T-helper 2 cell treated with Interferon-gamma antibody and Interleukin-4, amounts not matched to agents 5 μg/mL and 100 μg/mL, for 36 hours (primary cell): Measurements from ENCODE around the gene EGFL7.
"Not testable (repeated sequence)": the region's sequence is repeated elsewhere in the genome, so short reads cannot be mapped to it uniquely, and the experiment has no call there.

Experiments used
- DNase-seq: peaks from one replicate; pipeline ENCODE4 v3.0.0; 2021; ENCODE audit warnings: low spot score
- H3K27ac Mint-ChIP-seq: one replicate; pipeline ENCODE4 v1.8.0; 2021; ENCODE audit warnings: mild to moderate bottlenecking, mixed read lengths
- H3K27me3 Mint-ChIP-seq: one replicate; pipeline ENCODE4 v1.8.0; 2021; ENCODE audit warnings: low read depth, mixed read lengths
- H3K36me3 Mint-ChIP-seq: one replicate; pipeline ENCODE4 v1.8.0; 2021; ENCODE audit warnings: low read depth, mixed read lengths
- H3K4me1 Mint-ChIP-seq: one replicate; pipeline ENCODE4 v1.8.0; 2021; ENCODE audit warnings: low read depth, mixed read lengths
- H3K4me3 Mint-ChIP-seq: one replicate; pipeline ENCODE4 v1.8.0; 2022; ENCODE audit warnings: mild to moderate bottlenecking, moderate library complexity, mixed read lengths
- H3K9me3 Mint-ChIP-seq: one replicate; pipeline ENCODE4 v1.8.0; 2021; ENCODE audit warnings: mixed read lengths

The EGFL7 gene

GRCh38 chr9:136704741-136705140, 42.0 kb downstream of the EGFL7 start:
- not testable (repeated sequence) for H3K36me3 Mint-ChIP-seq, H3K27me3 Mint-ChIP-seq, DNase-seq, H3K27ac Mint-ChIP-seq, H3K4me3 Mint-ChIP-seq, H3K9me3 Mint-ChIP-seq
- peaks cover 17% of the 10 kb centered on the region for H3K4me1 Mint-ChIP-seq

- H3K4me1 Mint-ChIP-seq = peaks cover 12% of the 10 kb centered on the region
- no peak overlapping the region for H3K27ac Mint-ChIP-seq
- H3K36me3 Mint-ChIP-seq = no peaks in the 10 kb centered on the region
- no peak overlapping the region for H3K4me3 Mint-ChIP-seq
- no peak for DNase-seq
- H3K27me3 Mint-ChIP-seq = peaks cover 8% of the 10 kb centered on the region
- H3K9me3 Mint-ChIP-seq = no peaks in the 10 kb centered on the region
Observed at GRCh38 chr9:136705564-136705963, 42.8 kb downstream of the EGFL7 start.

GRCh38 chr9:136707011-136707410, 44.3 kb downstream of the EGFL7 start:
- H3K27ac Mint-ChIP-seq = no peak overlapping the region
- no peaks in the 10 kb centered on the region for H3K9me3 Mint-ChIP-seq
- DNase-seq = no peak
- no peaks in the 10 kb centered on the region for H3K36me3 Mint-ChIP-seq
- H3K4me3 Mint-ChIP-seq = no peak overlapping the region
- peaks cover 19% of the 10 kb centered on the region for H3K27me3 Mint-ChIP-seq
- H3K4me1 Mint-ChIP-seq = peaks cover 2% of the 10 kb centered on the region

- Mint-ChIP-seq H3K9me3 (no peaks in the 10 kb centered on the region), H3K27ac (no peak overlapping the region), H3K4me1 (peaks cover 2% of the 10 kb centered on the region), H3K27me3 (peaks cover 19% of the 10 kb centered on the region), H3K4me3 (no peak overlapping the region), H3K36me3 (no peaks in the 10 kb centered on the region)
- no peak for DNase-seq
Observed at GRCh38 chr9:136707849-136708517, 45.3 kb downstream of the EGFL7 start.

GRCh38 chr9:136709454-136710109, 46.9 kb downstream of the EGFL7 start:
- no peaks in the 10 kb centered on the region for H3K4me1 Mint-ChIP-seq
- no peak overlapping the region for H3K4me3 Mint-ChIP-seq
- no peak overlapping the region for H3K27ac Mint-ChIP-seq
- DNase-seq = no peak
- H3K36me3 Mint-ChIP-seq = no peaks in the 10 kb centered on the region
- H3K9me3 Mint-ChIP-seq = no peaks in the 10 kb centered on the region
- peaks cover 28% of the 10 kb centered on the region for H3K27me3 Mint-ChIP-seq

- Mint-ChIP-seq H3K27ac (no peak overlapping the region), H3K36me3 (no peaks in the 10 kb centered on the region), H3K4me3 (no peak overlapping the region), H3K27me3 (peaks cover 24% of the 10 kb centered on the region), H3K9me3 (no peaks in the 10 kb centered on the region), H3K4me1 (no peaks in the 10 kb centered on the region)
- DNase-seq = no peak
Observed at GRCh38 chr9:136710543-136710942, 47.8 kb downstream of the EGFL7 start.

- not testable (repeated sequence) for H3K4me1 Mint-ChIP-seq, H3K36me3 Mint-ChIP-seq, H3K9me3 Mint-ChIP-seq, DNase-seq, H3K27ac Mint-ChIP-seq
- Mint-ChIP-seq H3K4me3 (peak overlapping the region; percentile 61), H3K27me3 (peaks cover 28% of the 10 kb centered on the region)
Observed at GRCh38 chr9:136711219-136711648, 48.5 kb downstream of the EGFL7 start.

GRCh38 chr9:136711751-136712689, 49.3 kb downstream of the EGFL7 start, which contains the start of gene DIPK1B:
TSS of gene DIPK1B (plus strand) at chr9:136712572. CDS start at chr9:136712666, 94 bp downstream.
- no peak for DNase-seq
- Mint-ChIP-seq H3K27me3 (peaks cover 28% of the 10 kb centered on the region), H3K4me1 (no peaks in the 10 kb centered on the region), H3K36me3 (no peaks in the 10 kb centered on the region), H3K27ac (no peak within 1 kb of the TSS), H3K9me3 (no peaks in the 10 kb centered on the region), H3K4me3 (peak within 1 kb of the TSS; percentile 61)

GRCh38 chr9:136712690-136713544, 50.2 kb downstream of the EGFL7 start:
- no peak for DNase-seq
- Mint-ChIP-seq H3K27me3 (peaks cover 28% of the 10 kb centered on the region), H3K27ac (no peak overlapping the region), H3K36me3 (no peaks in the 10 kb centered on the region), H3K4me3 (no peak overlapping the region), H3K4me1 (no peaks in the 10 kb centered on the region), H3K9me3 (no peaks in the 10 kb centered on the region)

- Mint-ChIP-seq H3K4me3 (no peak overlapping the region), H3K27ac (no peak overlapping the region)
Observed at GRCh38 chr9:136713550-136713949, 50.8 kb downstream of the EGFL7 start.

GRCh38 chr9:136714096-136714892, 51.6 kb downstream of the EGFL7 start:
- Mint-ChIP-seq H3K9me3 (no peaks in the 10 kb centered on the region), H3K27ac (no peak overlapping the region), H3K27me3 (peaks cover 28% of the 10 kb centered on the region), H3K4me3 (no peak overlapping the region), H3K36me3 (no peaks in the 10 kb centered on the region), H3K4me1 (no peaks in the 10 kb centered on the region)
- DNase-seq = no peak

More at GRCh38 chr9:136713550-136713949, 50.8 kb downstream of the EGFL7 start:
- no peaks in the 10 kb centered on the region for H3K9me3 Mint-ChIP-seq
- peaks cover 28% of the 10 kb centered on the region for H3K27me3 Mint-ChIP-seq
- H3K4me1 Mint-ChIP-seq = no peaks in the 10 kb centered on the region
- H3K36me3 Mint-ChIP-seq = no peaks in the 10 kb centered on the region
- no peak for DNase-seq

- H3K36me3 Mint-ChIP-seq = no peaks in the 10 kb centered on the region
Observed at GRCh38 chr9:136714893-136715274, 52.2 kb downstream of the EGFL7 start.

GRCh38 chr9:136717399-136717798, 54.7 kb downstream of the EGFL7 start:
- no peak overlapping the region for H3K4me3 Mint-ChIP-seq
- H3K9me3 Mint-ChIP-seq = no peaks in the 10 kb centered on the region
- H3K4me1 Mint-ChIP-seq = no peaks in the 10 kb centered on the region
- peaks cover 12% of the 10 kb centered on the region for H3K27me3 Mint-ChIP-seq
- no peak for DNase-seq
- peaks cover 3% of the 10 kb centered on the region for H3K36me3 Mint-ChIP-seq
- no peak overlapping the region for H3K27ac Mint-ChIP-seq

More at GRCh38 chr9:136714893-136715274, 52.2 kb downstream of the EGFL7 start:
- Mint-ChIP-seq H3K9me3 (no peaks in the 10 kb centered on the region), H3K27me3 (peaks cover 28% of the 10 kb centered on the region), H3K4me3 (no peak overlapping the region), H3K27ac (no peak overlapping the region), H3K4me1 (no peaks in the 10 kb centered on the region)
- DNase-seq = no peak
